ENCODE data around the gene MAST2. TPM values are rescaled to one million over a fixed set of nuclear protein-coding genes. Genes with fewer than 3 reads are reported as not detected.

Gene MAST2
- total RNA-seq, 1 experiment from 2014 or later: 36.2 TPM

GRCh38 chr1:45785583-45785982 lies 17.8 kb upstream of the MAST2 start:
- no peak overlapping the region for H3K4me3 Mint-ChIP-seq (ENCODE audit: low read depth, unreplicated experiment)
- H3K27me3 Mint-ChIP-seq (ENCODE audit: unreplicated experiment): peaks cover 13% of the 10 kb centered on the region
- H3K9me3 Mint-ChIP-seq (ENCODE audit: low read depth, unreplicated experiment): no peaks in the 10 kb centered on the region
- DNase-seq: no peak
- H3K36me3 Mint-ChIP-seq (ENCODE audit: insufficient read depth, unreplicated experiment): no peaks in the 10 kb centered on the region
- no peak for TF ChIP-seq CTCF (IDR thresholded peaks at IDR 0.05; ENCODE audit: unreplicated experiment)
- CTCF ChIA-PET: no interaction called here
- BruUV-seq (replicated peaks): no TSS peak
- no peaks in the 10 kb centered on the region for H3K4me1 Mint-ChIP-seq (ENCODE audit: low read depth, unreplicated experiment)
- H3K27ac Mint-ChIP-seq (ENCODE audit: unreplicated experiment): no peak overlapping the region
- intact Hi-C loops (cut with micrococcal nuclease; ENCODE audit: unreplicated experiment): no loop called here

- no peak for TF ChIP-seq CTCF (IDR thresholded peaks at IDR 0.05; ENCODE audit: unreplicated experiment)
- Mint-ChIP-seq H3K27me3 (ENCODE audit: unreplicated experiment) (no peaks in the 10 kb centered on the region), H3K27ac (ENCODE audit: unreplicated experiment) (no peak overlapping the region), H3K4me3 (ENCODE audit: low read depth, unreplicated experiment) (no peak overlapping the region), H3K36me3 (ENCODE audit: insufficient read depth, unreplicated experiment) (no peaks in the 10 kb centered on the region), H3K4me1 (ENCODE audit: low read depth, unreplicated experiment) (no peaks in the 10 kb centered on the region), H3K9me3 (ENCODE audit: low read depth, unreplicated experiment) (no peaks in the 10 kb centered on the region)
- BruUV-seq (replicated peaks): no TSS peak
- CTCF ChIA-PET: no interaction called here
- DNase-seq: no peak
- intact Hi-C loops (cut with micrococcal nuclease; ENCODE audit: unreplicated experiment): no loop called here
These were observed 15.5 kb upstream of the MAST2 start for GRCh38 chr1:45787905-45788304.

GRCh38 chr1:45789601-45790000 lies 13.8 kb upstream of the MAST2 start:
- no peaks in the 10 kb centered on the region for H3K27me3 Mint-ChIP-seq (ENCODE audit: unreplicated experiment)
- no peak overlapping the region for H3K27ac Mint-ChIP-seq (ENCODE audit: unreplicated experiment)
- no peaks in the 10 kb centered on the region for H3K9me3 Mint-ChIP-seq (ENCODE audit: low read depth, unreplicated experiment)
- no peak for DNase-seq
- H3K4me3 Mint-ChIP-seq (ENCODE audit: low read depth, unreplicated experiment): no peak overlapping the region
- no peaks in the 10 kb centered on the region for H3K36me3 Mint-ChIP-seq (ENCODE audit: insufficient read depth, unreplicated experiment)
- TF ChIP-seq CTCF (IDR thresholded peaks at IDR 0.05; ENCODE audit: unreplicated experiment): no peak
- no peaks in the 10 kb centered on the region for H3K4me1 Mint-ChIP-seq (ENCODE audit: low read depth, unreplicated experiment)
- intact Hi-C loops (cut with micrococcal nuclease; ENCODE audit: unreplicated experiment): no loop called here
- CTCF ChIA-PET: no interaction called here
- no TSS peak for BruUV-seq (replicated peaks)

- H3K4me1 Mint-ChIP-seq (ENCODE audit: low read depth, unreplicated experiment): no peaks in the 10 kb centered on the region
- H3K9me3 Mint-ChIP-seq (ENCODE audit: low read depth, unreplicated experiment): no peaks in the 10 kb centered on the region
- no peak overlapping the region for H3K4me3 Mint-ChIP-seq (ENCODE audit: low read depth, unreplicated experiment)
- no peak for TF ChIP-seq CTCF (IDR thresholded peaks at IDR 0.05; ENCODE audit: unreplicated experiment)
- no peaks in the 10 kb centered on the region for H3K36me3 Mint-ChIP-seq (ENCODE audit: insufficient read depth, unreplicated experiment)
- H3K27me3 Mint-ChIP-seq (ENCODE audit: unreplicated experiment): no peaks in the 10 kb centered on the region
- DNase-seq: no peak
- BruUV-seq (replicated peaks): no TSS peak
- CTCF ChIA-PET: no interaction called here
- intact Hi-C loops (cut with micrococcal nuclease; ENCODE audit: unreplicated experiment): no loop called here
- H3K27ac Mint-ChIP-seq (ENCODE audit: unreplicated experiment): no peak overlapping the region
These were observed 10.7 kb upstream of the MAST2 start for GRCh38 chr1:45792744-45793143.

Measured in Calu3 (cell line).